Glomerular endothelial cell (primary cell): ENCODE data around the gene CLTB. TPM values are rescaled to one million over a fixed set of nuclear protein-coding genes. Genes with fewer than 3 reads are reported as not detected.

Experiments used
- DNase-seq: peaks from one replicate; pipeline ENCODE4 v3.0.0-alpha.2; 2011; ENCODE audit warnings: low read depth, low spot score; ENCODE audit errors: extremely low read depth
- total RNA-seq: library from RNA; depleted of rRNA; stranded (reverse); fragments of >200 nt; gene quantifications from 2 replicates; pipeline ENCODE4 v1.2.3, GENCODE V29; 2015

CLTB gene
- total RNA-seq, 1 donor from 2014 or later, result 131 TPM

DNA sequence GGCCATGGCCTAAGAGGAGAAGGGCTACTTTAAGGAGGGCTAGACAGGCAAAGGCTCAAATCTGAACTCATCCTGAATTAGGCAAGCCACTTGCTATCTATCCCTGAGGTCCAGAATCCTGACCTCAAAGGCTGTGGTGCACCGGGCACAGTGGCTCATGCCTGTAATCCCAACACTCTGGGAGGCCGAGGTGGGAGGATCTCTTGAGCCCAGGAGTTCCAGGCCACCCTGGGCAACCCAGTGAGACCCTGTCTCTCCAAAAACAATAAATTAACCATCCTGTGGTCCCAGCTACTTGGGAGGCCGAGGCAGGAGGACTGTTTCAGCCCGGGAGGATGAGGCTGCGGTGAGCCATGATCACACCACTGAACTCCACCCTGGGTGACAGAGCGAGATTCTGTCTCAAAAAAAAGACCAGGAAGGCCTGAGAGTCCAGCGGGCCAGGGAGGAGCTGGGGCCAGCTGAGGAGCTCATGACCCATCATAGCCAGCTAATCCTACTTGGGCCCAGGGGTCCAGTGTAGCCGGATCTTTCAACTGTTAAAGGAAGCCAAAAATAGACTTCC lies 31.9 kb downstream of the CLTB start:
- DNase-seq, result no peak

DNA sequence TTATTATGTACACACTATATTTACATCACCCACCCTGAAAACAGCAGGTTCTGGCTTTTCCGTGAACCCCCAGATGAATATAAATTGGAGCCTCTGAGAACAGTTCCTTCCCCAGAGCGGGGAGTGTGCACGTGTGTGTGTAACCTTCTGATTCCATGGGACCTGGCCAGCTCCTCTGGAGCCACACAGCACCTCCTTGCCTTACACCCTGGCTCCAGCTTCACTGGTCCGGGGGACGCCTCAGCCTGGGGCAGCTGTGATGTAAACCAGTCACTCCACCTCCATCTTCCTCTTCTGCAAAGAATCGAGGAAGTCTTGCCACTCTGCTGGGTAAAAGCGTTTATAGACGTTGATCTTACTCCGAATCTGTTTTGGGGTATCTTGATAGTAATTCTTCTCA lies 32.4 kb downstream of the CLTB start:
- no peak for DNase-seq

DNA sequence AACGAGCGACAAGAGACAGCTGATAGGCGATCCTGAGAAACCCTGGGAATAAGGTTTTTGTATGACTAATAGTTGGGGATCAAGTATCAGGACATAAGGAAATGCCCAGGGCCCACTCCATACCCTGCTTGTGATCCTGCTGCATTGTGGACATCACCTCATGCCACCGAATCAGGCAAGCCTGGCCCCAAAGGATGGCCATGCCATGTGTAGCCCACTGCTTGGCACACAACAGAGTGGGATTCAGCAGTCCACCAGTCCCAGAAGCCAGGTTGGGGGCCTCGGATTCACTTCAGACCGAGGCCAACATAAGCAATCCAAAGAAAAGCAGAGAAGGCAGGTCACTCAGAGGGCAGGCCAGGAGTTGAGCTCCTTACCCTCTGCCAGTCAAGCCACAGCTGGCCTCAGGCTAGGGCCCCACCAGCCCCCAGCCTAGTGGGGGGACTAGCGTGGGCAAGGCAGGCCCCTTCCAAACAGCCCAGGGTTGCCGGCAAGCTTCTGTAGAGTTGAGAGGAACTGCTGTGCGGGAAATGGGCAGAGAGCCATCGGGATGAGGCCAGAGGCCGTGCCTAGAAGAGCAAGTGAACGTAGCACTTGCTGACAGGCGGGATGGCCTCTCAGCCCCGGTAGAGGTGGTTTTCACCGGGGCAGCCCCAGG lies 33.0 kb downstream of the CLTB start:
- DNase-seq, result no peak

DNA sequence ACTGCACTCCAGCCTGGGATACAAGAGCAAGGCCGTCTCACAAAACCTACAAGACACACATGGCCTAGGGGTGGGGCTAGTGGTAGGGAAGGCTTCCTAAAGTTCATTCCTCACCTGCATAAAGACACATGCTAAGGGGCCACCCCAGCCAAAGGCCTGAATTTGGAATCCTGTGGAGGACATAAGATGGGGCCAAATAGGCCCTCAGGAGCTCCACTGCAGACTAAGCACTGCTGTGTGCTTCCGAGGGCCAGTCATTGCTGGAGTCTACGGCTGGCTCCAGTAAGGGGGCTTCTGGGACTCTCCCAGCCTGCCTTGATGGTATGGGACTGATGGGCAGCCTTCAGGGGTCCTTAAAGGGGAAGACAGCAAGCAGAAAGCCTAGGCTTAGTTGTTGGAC lies 33.6 kb downstream of the CLTB start:
- DNase-seq, result no peak

DNA sequence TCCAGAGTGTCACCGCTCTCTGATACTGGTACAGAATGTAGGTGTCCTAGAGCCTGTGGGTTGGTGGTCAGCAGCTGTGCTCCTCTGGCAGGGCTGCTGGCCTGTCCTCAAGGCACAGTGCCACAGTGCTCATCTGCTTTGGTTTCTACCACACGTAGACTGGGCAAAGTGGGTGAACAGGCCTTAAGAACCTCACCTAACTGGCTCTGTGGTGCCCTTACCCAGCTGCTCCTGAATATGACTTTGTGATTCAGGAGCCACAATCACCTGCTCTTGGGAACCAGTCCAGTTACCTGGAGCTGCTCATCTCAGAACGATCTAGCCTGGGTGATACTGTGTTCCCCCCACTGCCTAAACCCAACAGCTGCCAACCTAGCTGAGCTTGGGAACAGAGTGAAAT lies 34.4 kb downstream of the CLTB start:
- DNase-seq, result no peak

DNA sequence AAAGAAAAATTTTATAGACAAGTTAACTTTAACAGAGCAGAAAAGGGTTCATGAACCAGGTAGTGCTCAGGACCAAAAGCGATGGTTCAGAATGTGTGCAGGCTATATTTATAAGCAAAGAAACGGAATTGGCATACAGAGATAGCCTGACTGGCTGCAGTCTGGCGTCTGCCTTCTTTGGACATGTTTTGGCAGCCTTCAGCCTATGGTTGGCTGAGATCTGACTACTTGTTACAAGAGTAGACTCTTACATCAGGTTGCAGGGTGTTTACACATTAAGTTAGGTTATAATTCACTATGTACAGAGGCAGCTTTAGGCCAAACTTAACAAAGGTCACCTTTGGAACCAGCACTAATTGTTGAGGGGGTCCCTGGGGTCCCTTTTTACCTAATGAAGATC lies 34.9 kb downstream of the CLTB start:
- DNase-seq, result no peak

DNA sequence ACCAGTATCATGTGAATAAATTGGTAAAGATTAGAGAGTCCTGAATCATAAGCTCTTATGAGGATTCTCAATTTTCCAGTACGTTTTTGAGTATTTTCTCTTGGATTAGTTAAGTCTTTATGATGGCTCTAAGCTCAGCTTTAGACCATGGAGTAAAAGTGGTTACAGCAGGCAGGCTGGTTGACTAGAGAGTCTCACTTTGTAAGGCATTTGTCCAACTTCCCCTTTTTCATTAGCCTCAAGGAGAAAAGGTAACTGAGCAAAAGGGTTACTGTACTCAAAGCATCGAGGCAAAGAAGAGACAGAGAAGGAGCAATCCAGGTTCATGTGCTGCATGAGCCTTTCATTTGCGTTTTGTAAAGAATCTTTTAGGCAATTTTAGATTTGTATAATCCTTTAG lies 36.5 kb downstream of the CLTB start:
- no peak for DNase-seq

DNA sequence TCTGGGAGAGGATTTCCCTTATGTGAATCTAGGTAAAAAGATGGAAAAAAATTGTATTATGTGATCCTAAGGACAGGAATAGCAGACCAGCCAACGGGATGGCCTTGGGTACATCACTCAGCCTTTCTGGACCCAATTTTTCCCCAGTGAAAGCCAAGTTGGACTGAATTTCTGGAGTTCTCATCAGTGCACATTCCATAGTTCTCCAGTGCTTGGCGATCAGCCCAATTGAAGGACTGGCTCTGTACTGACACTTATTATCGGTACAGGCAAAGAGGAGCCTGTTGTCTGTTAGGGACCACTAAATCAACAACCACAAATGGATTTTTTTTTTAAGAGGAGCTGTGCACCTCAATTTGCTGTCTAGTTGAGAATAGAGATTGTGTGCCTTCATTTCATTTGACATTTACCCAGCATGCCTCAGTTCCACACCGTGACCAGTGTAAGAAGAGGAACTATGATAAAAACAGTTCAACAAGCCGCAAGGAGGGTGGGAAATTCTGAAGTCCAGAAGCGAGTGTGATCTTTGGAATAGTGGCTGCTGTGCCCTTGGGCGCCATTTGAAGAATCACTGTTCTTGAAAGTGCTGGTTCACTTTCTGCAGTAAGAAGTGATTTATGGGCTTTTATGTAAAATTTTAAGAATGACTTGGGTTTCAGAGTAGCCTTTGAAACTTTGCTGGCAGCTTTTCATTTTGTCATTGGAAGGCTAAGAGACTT lies 43.1 kb downstream of the CLTB start:
- no peak for DNase-seq

DNA sequence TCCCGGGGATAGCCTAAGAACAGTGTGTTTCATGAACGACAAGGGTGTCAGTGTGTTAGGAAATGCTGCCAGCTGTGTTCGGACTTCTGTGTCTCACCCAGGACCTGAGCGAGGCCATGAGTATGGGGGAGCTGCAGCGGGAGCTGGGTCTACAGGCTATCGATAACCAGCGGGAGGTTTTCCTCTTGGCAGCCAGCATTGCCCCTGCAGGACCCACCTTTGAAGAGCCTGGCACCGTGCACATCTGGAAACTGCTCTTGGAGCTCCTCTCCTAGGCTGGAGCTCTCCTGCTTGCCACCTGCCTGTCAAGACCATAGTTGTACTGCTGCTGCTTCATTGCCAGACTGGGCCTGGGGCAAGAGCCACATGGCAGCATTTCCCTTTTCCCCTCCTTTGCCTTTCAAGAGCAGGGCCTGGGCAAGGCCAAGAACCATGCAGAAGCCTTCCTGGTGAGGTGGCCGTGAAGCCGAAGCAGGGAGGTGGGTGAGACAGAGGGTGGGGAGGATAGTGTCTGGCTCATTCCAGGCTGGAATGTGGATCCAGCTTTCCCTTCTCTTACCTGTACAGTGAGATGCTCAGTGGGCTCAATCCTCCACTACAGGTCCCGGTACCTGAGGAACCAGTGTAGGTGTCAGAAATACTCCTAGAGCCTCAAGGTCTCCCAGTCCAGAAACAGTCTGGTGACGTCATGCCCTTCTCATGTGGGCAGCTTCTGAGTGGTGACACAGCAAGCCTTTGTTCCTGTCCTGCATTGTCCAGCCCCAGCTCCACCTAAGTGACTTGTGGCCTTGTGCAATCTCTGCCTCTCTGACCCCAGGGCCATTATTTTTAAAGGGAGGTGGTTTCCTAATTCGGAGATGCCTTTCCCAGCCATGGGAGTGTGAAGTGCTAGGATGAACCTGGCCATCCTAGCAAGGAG lies 44.5 kb downstream of the CLTB start:
- DNase-seq, result no peak

DNA sequence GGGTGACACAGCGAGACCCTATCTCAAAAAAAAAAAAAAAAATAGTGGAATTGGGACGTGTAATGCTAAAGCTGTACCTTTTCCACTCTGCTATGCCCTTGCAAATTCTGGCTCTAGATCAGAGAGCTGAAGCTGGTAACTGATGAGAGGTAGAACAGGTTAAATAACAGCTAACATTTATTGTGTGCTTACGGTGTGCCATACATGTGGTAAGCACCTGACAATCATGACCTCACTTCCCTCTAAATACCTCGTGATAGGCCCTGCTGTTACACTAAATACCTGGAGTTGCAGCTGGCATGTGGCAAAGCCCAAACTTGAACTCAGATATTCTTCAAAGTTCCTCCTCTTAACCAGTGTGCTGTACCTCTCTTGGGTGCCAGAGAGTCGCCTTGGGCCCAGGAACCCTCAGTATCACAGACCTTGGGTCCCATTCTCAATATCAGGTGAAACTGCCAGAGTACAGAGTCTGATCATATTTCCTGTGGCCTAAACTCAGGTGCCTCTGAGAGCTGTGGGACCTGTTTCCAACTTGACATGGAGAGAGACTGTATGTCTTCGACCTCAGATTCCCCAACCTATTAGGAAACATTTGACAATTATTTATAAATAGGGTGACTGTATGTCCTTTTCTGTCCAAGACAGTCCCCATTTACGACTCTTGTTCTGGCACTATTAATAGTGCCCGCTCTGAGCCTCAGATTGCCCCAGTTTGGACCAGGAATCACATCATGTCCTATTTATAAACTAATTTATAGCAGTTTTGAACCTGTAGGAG lies 46.2 kb downstream of the CLTB start:
- DNase-seq, result no peak

DNA sequence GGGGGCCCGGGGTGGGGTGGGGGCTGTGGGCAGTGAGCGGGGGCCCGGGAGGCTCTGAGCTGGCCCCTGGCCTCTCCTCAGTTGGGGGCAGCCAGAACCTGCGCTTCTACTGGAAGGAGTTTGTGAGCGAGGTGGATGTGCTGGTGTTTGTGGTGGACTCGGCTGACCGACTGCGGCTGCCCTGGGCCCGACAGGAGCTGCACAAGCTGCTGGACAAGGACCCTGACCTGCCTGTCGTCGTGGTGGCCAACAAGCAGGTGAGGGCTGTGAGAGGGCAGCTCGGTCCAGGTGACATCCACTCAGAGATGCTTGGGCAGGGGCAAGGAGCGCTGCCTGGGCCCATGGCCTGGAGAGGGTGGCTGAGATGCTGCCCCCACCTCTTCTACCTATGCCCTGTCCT lies 47.6 kb downstream of the CLTB start:
- no peak for DNase-seq

DNA sequence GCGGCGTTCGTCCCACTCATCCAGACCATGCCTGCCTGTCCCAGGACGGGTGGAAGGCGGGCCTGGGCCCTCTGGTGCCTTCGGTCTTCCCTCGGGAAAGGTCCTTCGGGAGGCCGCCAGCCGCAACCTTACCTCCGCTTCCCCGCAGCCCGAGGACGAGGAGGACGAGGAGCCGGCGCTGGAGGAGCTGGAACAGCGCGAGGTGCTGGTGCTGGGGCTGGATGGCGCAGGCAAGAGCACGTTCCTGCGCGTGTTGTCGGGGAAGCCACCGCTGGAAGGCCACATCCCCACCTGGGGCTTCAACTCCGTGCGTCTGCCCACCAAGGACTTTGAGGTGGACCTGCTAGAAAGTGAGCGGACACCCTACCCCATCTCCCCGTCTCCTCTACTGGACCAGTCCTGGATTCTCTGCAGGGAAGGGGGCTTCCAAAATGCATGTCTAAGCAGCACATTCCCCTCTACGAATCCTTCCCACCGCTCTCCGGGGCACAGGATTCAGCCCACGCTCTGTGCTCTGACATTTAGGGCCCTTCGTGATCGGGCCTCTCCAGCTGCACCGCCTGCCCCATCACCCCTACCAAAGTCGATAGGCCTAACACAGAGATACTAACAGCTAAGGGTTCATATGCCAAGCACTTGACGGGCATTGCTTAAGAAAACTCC lies 50.0 kb downstream of the CLTB start:
- DNase-seq, result no peak

DNA sequence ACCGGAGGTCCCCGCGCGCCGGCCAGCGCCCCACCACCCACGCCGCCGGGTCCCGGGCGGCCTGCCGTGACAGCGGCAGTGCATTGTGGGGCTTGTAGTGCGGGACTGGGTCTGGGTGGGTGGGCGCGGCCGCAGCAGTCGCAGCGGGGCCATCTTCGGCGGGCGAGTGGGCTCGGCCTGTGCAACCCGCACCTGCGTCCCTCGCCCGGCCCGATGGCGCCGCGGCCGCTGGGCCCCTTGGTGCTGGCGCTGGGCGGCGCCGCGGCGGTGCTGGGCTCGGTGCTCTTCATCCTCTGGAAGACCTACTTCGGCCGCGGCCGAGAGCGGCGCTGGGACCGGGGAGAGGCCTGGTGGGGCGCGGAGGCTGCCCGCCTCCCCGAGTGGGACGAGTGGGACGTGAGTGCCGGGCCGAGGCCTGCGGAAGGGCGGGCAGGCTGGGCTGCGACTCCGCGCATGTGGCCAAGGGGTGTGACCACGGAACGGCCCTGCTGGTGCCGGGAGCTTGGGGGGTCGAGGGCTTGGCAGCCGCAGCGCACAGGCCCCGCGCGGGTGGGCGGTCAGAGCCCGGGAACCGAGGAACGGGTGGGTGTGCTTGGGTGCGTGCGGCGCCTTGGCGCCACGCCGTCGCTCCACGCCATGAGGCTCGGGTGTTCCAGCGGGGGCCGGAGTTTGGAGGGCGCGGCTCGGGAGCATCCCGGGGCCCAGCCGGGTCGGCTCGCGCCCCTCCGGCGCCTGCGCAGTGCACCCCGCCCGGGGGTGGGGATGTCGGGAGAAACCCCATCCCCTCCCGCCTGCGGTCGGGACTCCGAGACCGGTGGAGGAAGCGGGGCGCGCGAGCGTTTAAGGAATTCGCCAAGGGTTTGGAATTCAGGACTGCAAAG lies 50.7 kb downstream of the CLTB start, which contains the start of gene ARL10:
Gene ARL10, plus strand, starts transcription at position 137 of the 881 bp plus-strand sequence. Its CDS starts 77 bp downstream, at position 214.
- no peak for DNase-seq

DNA sequence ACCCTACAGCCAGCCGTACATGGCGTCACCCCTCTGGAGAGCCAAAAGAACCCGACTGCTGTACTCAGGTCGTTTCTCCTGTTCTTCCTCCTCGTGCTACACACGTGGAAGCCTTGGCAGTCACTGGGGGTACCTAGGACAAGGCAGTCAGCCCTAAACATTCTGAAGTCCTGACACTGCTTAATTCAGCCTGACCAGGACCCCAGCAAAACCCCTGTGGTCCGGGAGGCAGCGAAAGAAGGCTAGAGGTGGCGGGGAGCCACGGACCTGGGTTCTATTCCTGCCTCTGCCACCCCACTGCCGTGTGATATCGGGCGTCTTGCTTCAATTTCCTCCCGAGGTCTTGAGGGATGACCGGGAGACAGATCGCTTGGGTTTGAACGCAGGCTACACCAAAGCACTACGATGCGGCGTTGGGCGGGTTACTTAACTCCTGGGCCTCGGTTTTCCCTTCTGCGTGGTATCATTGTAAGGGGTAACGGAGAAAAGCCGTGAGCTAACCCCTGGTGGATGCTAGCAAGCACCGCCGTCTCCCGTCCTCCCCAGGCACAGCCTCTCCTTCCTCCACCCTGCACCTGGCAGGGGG lies 51.5 kb downstream of the CLTB start:
- no peak for DNase-seq

DNA sequence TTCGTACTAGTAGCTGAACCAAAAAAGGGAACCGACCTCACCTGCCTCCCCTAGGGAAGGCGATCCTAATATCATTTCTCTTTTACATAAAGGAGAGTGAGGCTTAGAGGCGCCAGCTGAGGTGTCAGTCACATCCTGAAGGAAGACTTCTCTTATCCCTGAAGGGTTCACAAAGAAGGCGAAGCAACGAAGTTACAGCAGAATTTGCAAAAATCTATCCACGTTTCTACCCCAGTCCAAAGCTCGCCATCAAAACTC lies 54.2 kb downstream of the CLTB start:
- DNase-seq, result no peak

DNA sequence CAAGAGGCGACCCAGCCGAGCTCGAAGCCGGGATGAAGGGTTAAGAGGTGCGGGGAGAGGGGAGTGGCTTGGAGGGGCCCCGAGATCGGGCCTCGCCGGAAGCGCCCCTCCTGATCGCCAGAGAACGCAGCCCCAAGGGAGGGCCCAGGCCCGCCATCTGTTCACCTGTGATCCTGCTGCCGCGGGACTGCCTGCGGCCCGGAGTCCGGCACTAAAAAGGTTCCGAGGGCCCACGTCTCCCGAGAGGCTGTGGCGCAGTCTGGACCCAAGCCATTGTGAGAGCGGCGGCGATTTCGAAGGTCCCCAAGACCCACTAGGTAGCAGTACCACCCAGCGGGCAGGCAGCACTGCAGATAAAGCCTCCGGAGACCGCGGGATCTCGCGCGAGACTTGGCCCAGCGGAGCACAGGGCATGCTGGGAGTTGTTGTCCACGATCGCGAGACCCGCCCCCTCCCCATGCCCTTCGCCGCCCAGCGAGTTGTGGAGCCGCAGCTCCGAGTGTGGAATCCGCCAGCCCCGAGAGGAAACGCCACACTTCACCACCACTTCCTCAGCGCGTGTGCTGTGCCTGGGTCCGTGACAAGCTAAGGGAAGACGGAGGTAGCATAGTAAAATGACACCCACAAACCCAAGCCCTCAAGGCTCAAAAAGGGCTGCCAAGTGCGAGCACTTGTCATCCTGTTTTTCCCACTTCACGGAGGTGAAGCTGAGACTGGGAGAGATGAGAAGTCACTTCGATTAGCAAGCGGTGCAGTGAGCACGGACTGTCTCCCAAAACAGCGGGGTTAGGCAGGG lies 54.7 kb downstream of the CLTB start, which contains the start of gene KIAA1191:
Gene KIAA1191, minus strand, starts transcription at position 328 of the 796 bp plus-strand sequence. CDS start 2,256 bp downstream, outside the sequence.
- DNase-seq, result peak; percentile 48

DNA sequence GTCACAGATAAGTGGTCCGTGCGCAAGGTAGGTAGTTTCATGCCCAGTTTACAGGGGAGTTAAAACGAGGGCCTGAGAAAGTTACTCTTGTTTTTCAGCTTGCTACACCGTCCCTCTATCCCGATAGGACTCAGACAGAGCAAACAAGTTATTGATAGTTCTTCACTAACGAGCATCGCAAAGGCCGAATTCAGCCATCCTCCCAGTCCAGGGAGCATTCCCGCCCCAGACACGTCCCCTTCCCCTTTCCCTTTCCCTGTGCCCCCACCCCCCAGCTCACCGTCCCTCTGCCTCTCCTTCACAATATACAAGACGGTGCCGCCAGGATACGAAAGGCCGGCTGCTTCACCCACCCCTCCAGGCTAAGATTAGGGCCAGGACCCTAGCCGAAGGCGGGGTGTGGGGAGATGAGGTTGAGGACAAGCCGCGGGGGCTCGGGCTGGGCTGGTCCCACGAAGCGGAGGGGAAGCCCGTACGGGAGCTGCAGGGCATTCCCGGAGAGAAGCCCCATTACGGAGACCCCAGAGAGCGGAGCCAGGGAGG lies 55.4 kb downstream of the CLTB start:
- DNase-seq, result no peak

DNA sequence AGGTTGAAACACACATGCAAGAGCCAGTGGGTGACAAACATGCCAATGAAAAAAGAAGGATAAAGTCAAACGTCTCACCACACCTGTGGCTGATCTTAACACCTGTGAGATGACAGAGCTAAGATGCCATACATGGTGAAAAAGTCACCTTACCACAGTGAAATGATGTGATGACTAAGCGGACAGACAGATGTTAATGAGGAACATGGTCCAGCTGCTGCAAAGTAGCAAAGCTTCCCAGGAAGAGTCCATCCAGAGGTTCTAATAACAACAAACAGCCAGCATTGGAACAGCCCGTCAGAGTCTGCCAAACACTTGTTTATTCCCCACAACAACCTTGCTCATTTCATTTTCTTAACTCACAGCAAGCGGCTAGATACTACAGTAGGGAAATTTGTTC lies 56.7 kb downstream of the CLTB start:
- DNase-seq, result no peak
